Ectodermal cell (in vitro differentiated cells): ENCODE measurements around the gene PLXNA2.

Source experiments
- H3K27ac ChIP-seq: 2 replicates; pipeline ENCODE4 v1.7.0; 2013; ENCODE audit warnings: mild to moderate bottlenecking, low read depth, low read length; ENCODE audit not compliant: insufficient read depth, poor library complexity, severe bottlenecking
- H3K27me3 ChIP-seq: 2 replicates; pipeline ENCODE4 v1.7.0; 2013; ENCODE audit warnings: mild to moderate bottlenecking, low read length; ENCODE audit not compliant: insufficient read depth, control insufficient read depth, poor library complexity, severe bottlenecking
- H3K36me3 ChIP-seq: one replicate; pipeline ENCODE4 v1.7.0; 2013; ENCODE audit warnings: low read length; ENCODE audit not compliant: control insufficient read depth, insufficient read depth
- H3K4me1 ChIP-seq: one replicate; pipeline ENCODE4 v1.7.0; 2013; ENCODE audit warnings: low read length; ENCODE audit not compliant: control insufficient read depth, insufficient read depth
- H3K4me3 ChIP-seq: 2 replicates; pipeline ENCODE4 v1.7.0; 2013; ENCODE audit warnings: low read depth, low read length, control low read depth; ENCODE audit not compliant: insufficient read depth
- H3K9me3 ChIP-seq: 2 replicates; pipeline ENCODE4 v1.7.0; 2013; ENCODE audit warnings: mild to moderate bottlenecking, low read length, moderate library complexity; ENCODE audit not compliant: control insufficient read depth
- WGBS, 2 experiments: methylation state at CpG; one replicate each; pipeline ENCODE4 v1.1.7; 2013; ENCODE audit warnings: missing lambda C conversion rate in 2 of 2; 5-methylcytosine and 5-hydroxymethylcytosine counted together

PLXNA2 gene

GRCh38 chr1:208031316-208031931, 212.8 kb downstream of the PLXNA2 start:
- H3K4me3 ChIP-seq = no peak overlapping the region
- H3K27me3 ChIP-seq = no peaks in the 10 kb centered on the region
- peaks cover 8% of the 10 kb centered on the region for H3K4me1 ChIP-seq
- H3K27ac ChIP-seq = no peak overlapping the region
- 92 to 93% methylated on average over 10 of the region's 10 CpGs for WGBS, 2 experiments
- H3K9me3 ChIP-seq = no peaks in the 10 kb centered on the region
- no peaks in the 10 kb centered on the region for H3K36me3 ChIP-seq

- no peak overlapping the region for H3K4me3 ChIP-seq
- no peak overlapping the region for H3K27ac ChIP-seq
- 93% methylated on average over 12 of the region's 12 CpGs for WGBS, 2 experiments
- no peaks in the 10 kb centered on the region for H3K27me3 ChIP-seq
- H3K4me1 ChIP-seq = peaks cover 8% of the 10 kb centered on the region
- H3K36me3 ChIP-seq = no peaks in the 10 kb centered on the region
- H3K9me3 ChIP-seq = no peaks in the 10 kb centered on the region
These were observed 213.7 kb downstream of the PLXNA2 start for GRCh38 chr1:208030288-208031091.

GRCh38 chr1:208029381-208030287, 214.6 kb downstream of the PLXNA2 start:
- no peaks in the 10 kb centered on the region for H3K27me3 ChIP-seq
- no peak overlapping the region for H3K27ac ChIP-seq
- H3K36me3 ChIP-seq = no peaks in the 10 kb centered on the region
- H3K4me1 ChIP-seq = peaks cover 8% of the 10 kb centered on the region
- 61 to 71% methylated on average over 13 of the region's 13 CpGs for WGBS, 2 experiments
- no peak overlapping the region for H3K4me3 ChIP-seq
- H3K9me3 ChIP-seq = no peaks in the 10 kb centered on the region

- H3K4me1 ChIP-seq = peaks cover 8% of the 10 kb centered on the region
- H3K9me3 ChIP-seq = no peaks in the 10 kb centered on the region
- no peak overlapping the region for H3K4me3 ChIP-seq
- 90 to 92% methylated on average over 7 of the region's 7 CpGs for WGBS, 2 experiments
- no peaks in the 10 kb centered on the region for H3K36me3 ChIP-seq
- H3K27ac ChIP-seq = no peak overlapping the region
- no peaks in the 10 kb centered on the region for H3K27me3 ChIP-seq
These were observed 215.7 kb downstream of the PLXNA2 start for GRCh38 chr1:208028526-208028925.

GRCh38 chr1:208027861-208028260, 216.3 kb downstream of the PLXNA2 start:
- Histone ChIP-seq H3K36me3 (no peaks in the 10 kb centered on the region), H3K4me1 (peaks cover 8% of the 10 kb centered on the region), H3K27ac (no peak overlapping the region), H3K9me3 (no peaks in the 10 kb centered on the region), H3K27me3 (no peaks in the 10 kb centered on the region), H3K4me3 (no peak overlapping the region)
- 94 to 95% methylated on average over 11 of the region's 11 CpGs for WGBS, 2 experiments

GRCh38 chr1:208026880-208027438, 217.2 kb downstream of the PLXNA2 start:
- Histone ChIP-seq H3K27me3 (no peaks in the 10 kb centered on the region), H3K36me3 (no peaks in the 10 kb centered on the region), H3K27ac (no peak overlapping the region), H3K4me1 (peaks cover 8% of the 10 kb centered on the region), H3K9me3 (no peaks in the 10 kb centered on the region), H3K4me3 (no peak overlapping the region)
- 78% methylated on average over 14 of the region's 14 CpGs for WGBS, 2 experiments

- Histone ChIP-seq H3K27ac (no peak overlapping the region), H3K27me3 (no peaks in the 10 kb centered on the region), H3K4me1 (peaks cover 8% of the 10 kb centered on the region), H3K4me3 (no peak overlapping the region), H3K9me3 (no peaks in the 10 kb centered on the region), H3K36me3 (no peaks in the 10 kb centered on the region)
- WGBS, 2 experiments = 93 to 96% methylated on average over 7 of the region's 7 CpGs
These were observed 219.2 kb downstream of the PLXNA2 start for GRCh38 chr1:208025031-208025430.

GRCh38 chr1:208024406-208024805, 219.8 kb downstream of the PLXNA2 start:
- H3K4me3 ChIP-seq = no peak overlapping the region
- H3K9me3 ChIP-seq = no peaks in the 10 kb centered on the region
- 92 to 97% methylated on average over 6 of the region's 6 CpGs for WGBS, 2 experiments
- no peak overlapping the region for H3K27ac ChIP-seq
- no peaks in the 10 kb centered on the region for H3K36me3 ChIP-seq
- peaks cover 8% of the 10 kb centered on the region for H3K4me1 ChIP-seq
- no peaks in the 10 kb centered on the region for H3K27me3 ChIP-seq

GRCh38 chr1:208019257-208019656, 224.9 kb downstream of the PLXNA2 start:
- Histone ChIP-seq H3K4me3 (no peak overlapping the region), H3K36me3 (no peaks in the 10 kb centered on the region), H3K27ac (no peak overlapping the region), H3K9me3 (no peaks in the 10 kb centered on the region), H3K27me3 (no peaks in the 10 kb centered on the region), H3K4me1 (no peaks in the 10 kb centered on the region)
- 92% methylated on average over 2 of the region's 2 CpGs for WGBS, 2 experiments
